GM21360 (cell line): ENCODE data around the gene VSNL1.

Experiments used
- ATAC-seq: cut with Tn5 transposase; IDR thresholded peaks from one replicate; pipeline ENCODE4 v1.9.1; 2021; ENCODE audit warnings: mild to moderate bottlenecking, moderate library complexity; ENCODE audit not compliant: unreplicated experiment

VSNL1 gene

DNA sequence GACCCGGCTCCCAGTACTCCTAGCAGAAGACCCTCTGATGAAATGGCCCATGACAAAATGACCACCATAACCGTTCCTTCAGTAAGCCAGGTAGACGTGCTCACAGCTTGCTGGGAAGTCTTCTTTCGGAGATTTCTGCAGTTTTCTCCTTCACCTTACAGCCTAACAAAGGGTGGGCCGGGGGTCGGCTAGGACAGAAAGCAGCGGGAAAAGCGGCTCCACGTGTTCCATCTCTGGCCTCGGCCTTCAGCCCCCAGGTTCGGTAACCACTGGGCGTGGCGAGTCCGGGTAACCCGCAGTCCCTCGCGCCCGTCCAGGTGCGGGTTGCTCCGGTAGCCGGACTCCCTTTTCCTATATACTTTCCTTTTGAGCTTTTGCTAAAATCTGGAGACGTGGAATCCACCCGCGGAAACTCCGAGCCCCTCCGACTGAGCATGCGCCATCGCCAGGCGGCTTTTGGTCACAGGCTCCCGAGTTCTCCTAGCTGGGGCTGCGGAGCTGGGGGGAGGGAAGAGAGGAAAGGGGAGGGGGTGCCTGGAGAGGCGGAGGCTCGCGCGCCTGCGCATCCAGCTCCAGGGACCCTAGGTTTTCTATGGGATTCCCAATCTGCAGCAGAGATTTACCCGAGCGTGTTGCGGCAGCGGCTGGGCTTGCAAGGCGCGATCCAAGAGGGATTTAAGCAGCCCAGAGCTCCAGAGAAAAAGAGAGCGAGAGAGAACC is at the start of gene VSNL1:
Gene VSNL1 (plus strand): TSS at position 604 of the 720 bp plus-strand sequence. CDS start 51,379 bp downstream, outside the sequence.
- no peak for ATAC-seq

- no peak for ATAC-seq
Observed at GRCh38 chr2:17495590-17495989, 44.9 kb upstream of the VSNL1 start.

GRCh38 chr2:17497718-17498117 is 42.8 kb upstream of the VSNL1 start:
- no peak for ATAC-seq

- ATAC-seq, result no peak
Observed at GRCh38 chr2:17506736-17507616, 33.5 kb upstream of the VSNL1 start.

DNA sequence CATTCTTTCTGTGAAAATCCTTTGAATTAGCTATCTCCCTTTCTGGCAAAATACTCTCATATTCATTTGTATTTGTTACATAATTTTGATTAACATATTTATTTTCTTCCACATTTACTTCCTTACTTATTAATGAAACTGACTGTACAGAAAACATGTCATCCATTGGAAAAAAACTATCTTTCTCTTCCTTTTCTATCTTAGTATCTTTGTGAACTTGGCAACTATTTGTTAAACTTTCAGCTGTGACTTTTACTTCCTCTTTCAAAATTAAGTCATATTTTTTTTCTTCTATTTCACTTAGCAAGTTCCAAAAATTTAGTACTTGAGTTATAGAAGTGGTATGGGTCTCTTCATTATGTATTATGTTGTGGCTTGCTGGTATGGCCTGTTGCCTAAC is 24.8 kb upstream of the VSNL1 start:
- ATAC-seq, result no peak

DNA sequence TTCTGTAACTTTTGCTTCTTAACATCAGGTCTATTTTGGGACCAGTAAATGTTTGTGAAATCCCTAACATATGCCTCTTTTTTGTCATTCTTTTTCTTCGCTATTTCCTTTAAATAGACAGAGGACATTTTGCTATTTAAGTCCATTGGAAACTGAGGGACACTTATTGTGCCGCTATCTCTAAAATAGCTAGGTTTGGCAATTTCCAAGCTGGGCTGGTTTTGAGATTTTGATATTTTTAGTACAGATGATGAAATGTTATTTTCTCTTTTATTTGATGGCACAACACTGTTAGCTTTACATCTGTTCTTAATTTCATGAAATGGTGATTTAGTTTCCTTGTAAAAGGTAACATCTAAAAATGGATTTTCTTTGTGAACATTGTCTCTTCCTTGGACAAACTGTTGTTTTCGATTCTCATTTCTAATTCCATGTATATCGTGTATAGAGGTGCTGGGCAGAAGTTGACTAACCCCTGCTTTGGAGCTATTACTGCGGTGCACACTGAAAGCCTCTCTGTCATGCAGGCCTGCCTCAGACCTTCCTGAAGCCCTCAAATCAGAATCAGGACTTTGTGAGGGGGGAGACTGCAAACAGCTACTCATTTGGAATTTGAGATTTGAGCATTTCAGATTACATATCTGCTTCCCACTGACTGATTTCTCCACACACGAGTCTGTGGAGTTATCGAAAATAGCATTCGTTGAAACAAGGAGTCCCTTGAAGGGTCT is 22.9 kb upstream of the VSNL1 start:
- peak; percentile 14 for ATAC-seq

GRCh38 chr2:17518212-17519154 is 22.0 kb upstream of the VSNL1 start, which contains the start of gene RAD51AP2:
RAD51AP2 (minus strand) TSS chr2:17518440; CDS start chr2:17518415, 25 bp downstream.
- ATAC-seq, result peak; percentile 74

- ATAC-seq, result no peak
Observed at GRCh38 chr2:17519486-17519885, 21.0 kb upstream of the VSNL1 start.

GRCh38 chr2:17520761-17521160 is 19.7 kb upstream of the VSNL1 start:
- peak; percentile 56 for ATAC-seq

- no peak for ATAC-seq
Observed at GRCh38 chr2:17521621-17522020, 18.9 kb upstream of the VSNL1 start.

DNA sequence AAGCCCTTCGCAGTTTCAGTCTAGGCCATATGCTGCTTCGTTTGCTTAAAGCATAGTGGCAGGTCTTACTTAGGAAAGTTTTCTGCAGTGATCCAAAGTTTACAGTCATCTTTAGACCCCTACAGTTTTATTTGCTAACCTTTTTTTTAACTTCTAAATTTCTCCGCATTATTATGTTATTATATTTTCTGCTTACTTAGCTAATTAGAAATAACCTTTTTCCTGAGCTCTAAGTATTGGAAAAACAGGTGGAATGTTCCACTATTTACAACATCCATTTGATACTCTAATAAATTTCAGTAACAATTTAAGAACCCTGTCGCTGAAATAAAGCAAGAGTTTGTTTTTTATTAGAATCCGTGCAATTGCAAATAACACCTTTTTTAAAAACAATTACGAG is 18.2 kb upstream of the VSNL1 start:
- ATAC-seq, result no peak

DNA sequence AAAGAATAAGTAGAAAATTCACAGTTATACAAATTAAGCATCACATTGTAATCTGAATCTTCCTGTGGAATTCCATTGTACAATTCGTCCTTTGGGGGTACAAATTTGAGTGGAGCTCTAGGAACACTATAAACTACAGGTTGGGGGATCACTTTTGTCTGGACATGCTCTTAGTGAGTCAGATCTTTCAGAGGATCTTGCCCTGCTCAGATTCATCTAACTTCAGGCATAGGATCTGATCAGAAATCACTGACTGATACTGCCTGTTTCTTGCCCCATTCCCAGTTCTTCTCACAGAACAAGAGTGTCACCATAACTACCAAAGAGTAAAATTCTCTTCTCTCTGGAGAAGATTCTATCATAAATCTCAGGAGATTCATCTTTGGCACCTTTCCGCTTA is 10.7 kb upstream of the VSNL1 start:
- ATAC-seq, result no peak

DNA sequence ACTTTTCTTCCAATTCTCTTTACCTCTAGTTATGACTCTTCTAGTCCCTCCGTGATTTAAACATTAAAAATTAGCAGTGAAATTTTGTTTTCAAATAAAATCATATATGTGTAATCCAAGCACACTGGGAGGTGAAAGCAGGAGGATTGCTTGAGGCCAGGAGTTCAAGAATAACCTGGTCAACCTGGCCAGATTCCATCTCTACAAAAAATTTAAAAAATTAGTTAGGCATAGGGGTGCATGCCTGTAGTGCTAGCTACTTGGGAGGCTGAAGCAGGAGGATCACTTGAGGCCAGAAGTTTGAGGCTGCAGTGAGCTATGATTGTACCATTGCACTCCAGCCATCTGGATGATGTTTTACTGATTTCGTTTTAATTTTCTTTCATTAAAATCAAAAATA is 7.0 kb upstream of the VSNL1 start:
- no peak for ATAC-seq

DNA sequence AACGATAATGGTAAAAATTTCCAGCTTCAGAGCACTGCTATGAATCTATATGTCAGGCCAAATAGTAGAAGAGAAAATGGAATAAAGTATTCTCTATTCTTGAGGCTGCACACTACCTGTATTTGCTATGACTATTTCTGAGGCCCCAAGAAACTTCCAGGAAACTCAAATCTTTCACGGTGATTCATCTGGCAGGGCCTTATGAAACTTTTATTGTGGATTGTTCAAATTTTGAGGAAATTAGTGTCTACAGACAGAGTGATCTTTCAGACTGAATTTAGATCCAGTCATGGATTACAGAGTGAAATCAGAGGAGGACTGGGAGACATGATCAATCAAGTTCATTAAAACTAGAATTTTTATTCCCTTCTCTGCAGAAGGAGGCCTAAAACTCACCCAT is 4.1 kb upstream of the VSNL1 start:
- no peak for ATAC-seq

DNA sequence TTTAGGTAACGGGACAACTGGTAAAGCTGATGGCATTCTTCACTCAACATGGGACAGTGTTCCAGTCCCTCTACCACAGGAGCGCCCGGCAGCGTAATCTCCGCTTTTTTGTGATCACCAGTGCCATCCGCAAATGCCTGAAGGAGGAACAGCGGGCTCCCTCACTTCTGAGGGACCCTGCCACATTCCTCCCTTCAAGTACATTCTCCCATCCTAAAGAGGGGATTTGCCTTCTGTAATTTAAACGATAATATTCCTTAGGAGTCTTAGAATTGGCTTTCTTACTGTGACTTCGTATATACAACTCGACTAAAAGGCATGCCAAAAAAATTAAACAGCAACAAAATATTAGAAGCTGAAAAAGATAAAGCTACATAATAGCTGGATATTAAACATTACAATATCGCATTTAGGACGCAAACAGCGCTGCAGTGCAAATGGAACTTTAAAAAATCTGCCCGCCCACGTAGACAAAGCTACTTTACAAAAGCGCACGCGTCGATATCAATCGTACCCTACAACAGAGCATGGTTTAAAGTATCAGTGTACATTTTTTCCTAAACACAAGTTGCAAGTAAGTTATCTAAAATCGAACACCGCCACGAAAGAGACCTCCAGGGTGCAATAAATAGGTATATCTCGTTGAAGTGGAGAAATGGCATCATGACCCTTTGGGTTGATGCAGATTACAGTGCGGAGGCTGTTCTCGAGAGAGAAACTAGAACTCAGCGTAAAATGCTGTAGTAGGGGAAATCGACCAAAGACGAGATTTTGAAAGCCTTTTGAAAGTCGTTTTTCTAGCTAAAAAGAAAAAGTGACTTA is 2.3 kb upstream of the VSNL1 start:
- ATAC-seq, result peak; percentile 52

DNA sequence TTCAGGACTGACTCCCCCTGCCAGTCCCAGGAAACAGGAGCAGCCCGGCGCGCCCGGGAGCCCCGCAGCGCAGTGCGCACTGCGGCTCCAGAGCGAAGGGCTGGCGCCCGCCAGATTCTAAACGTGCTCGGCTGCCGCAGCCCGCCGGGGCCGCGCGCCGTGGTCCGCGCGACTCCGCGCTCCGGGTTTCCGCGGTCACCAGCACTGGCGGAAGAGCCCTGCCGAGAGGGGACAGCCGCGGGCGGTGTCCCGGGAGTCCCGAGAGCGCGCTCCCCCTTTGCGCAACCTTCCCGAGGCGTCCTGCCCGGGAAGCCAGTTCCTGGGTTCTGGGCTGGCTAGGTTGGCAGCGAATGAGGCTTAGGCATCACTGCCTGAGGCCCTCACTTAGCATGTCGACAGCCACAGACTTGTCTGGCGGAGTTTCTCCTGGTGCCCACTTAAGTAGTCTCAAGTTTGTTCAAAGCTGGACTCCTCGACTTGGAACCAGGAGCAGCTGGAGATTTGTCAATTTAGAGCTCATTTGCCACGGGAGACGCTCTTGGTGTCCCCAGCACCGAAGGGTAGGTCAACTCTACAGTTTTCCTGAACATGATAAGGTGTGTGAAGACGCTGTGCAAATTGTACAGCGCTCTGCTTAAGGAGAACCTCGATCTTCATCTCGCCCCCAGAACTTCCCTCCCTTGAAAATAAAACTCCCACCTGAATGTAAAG is 1.5 kb upstream of the VSNL1 start:
- peak; percentile 82 for ATAC-seq

DNA sequence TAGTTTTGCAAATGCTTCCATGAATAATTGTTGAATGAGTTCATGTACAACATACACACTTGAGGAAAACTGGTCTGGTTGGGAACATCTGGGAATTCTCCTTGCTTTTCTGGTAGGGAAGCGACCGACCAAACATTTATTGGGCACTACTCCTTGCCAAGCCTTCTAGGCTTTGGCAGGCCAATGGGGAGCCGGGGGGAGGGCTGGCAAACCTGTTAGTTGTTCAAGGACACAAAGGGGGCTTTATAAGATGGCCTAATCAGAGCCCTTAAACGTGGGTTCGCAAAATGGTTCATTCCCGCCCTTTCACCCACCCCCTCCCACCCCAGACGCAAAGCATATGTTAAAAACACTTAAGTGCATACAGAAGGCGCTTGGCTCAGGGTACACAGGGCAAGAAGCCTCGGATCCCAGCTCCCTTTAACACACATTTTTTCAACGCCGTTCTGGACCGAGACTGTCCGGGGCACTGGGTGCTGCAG is 844 bp upstream of the VSNL1 start:
- no peak for ATAC-seq

GRCh38 chr2:17540813-17541530 is 476 bp downstream of the VSNL1 start:
- ATAC-seq, result no peak
